NCI-H774 (cell line): ENCODE measurements around the gene USP15.
"Not testable (repeated sequence)": the region's sequence is repeated elsewhere in the genome, so short reads cannot be mapped to it uniquely, and the experiment has no call there.

Experiments
- DNase-seq: peaks from one replicate; lab custom pipeline; 2025; lab: John Stamatoyannopoulos, UW

Gene USP15

DNA sequence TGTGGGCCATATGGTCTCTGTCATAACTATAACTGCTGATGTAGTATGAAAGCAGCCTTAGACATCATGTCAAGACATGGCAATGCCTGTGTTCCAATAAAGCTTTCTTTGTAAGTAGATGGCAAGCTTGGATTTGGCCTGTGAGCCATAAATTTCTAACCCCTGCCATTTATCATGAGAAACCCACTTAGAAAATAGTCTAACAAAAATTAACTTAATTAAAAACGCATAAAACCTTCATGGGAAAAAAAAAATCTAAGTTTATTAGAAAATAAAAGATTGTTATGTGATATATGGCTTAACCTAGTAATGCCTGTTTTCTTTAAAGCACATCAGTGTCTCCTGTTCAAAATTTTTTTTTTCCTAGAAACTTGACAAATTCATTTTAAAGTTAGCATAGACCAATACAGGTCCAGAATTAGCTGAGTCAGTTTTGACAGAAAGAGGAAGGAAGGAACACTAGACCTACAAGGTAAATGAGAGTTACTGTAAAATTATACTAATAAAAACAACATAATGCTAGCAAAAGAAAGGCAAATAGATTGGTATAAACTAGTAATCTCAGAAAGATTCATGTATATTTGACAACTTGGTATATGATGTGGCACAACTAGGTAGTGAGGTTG lies 68.2 kb downstream of the USP15 start:
- DNase-seq, result no peak

DNA sequence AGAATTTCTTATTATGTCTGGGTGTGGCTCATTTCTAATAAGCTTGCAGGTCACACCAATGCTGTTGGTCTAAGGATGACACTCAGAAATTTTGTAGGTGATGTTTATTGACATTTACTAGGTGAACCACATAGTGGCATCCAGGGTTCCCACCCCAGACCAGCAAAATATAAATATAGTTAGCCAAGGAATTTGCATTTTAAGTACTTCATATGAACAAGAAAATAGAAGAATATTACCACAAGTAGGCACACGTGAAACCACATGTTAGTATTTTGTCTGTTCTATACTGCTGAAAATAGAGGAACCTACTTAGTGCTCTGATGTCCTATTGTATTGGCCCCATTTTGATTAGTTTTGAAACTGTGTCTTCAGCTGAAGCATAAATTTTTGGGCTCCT lies 71.1 kb downstream of the USP15 start:
- no peak for DNase-seq

DNA sequence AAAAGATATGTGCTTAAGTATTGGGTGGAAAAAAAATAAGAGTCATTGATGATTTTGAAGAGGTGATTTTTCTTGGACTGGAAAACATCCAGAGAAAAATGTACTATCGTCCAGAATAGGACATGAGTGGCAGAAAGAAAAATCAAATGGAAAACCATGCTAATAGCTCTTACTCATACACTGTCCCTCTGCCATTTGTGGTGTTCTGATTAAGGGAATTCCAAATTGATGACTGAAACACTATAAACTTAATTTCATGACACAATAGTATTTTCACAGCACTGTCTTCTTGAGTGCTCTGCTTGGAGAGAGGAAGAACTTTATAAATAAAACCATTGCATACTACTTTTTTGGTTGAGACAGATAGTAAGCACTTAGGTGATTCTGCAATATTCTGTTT lies 72.4 kb downstream of the USP15 start:
- DNase-seq, result no peak

DNA sequence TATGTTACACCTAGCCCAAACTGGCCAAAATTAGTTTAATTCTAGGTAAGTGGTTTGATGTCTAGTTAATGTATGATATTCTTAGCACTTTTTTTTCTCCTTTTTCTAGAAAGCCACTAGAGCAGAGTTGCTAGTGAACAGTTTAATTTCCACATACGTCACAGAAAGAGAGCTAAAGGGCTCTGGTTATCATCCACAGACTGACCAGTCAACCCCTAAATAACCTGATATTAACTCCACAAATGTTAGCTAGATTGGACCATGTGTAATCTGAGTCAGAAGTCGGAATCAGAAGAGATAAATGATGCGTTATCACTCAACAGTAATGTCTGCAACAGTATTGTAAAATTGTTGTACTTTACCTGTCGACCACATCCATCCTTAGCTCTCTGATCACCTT lies 74.9 kb downstream of the USP15 start:
- no peak for DNase-seq

DNA sequence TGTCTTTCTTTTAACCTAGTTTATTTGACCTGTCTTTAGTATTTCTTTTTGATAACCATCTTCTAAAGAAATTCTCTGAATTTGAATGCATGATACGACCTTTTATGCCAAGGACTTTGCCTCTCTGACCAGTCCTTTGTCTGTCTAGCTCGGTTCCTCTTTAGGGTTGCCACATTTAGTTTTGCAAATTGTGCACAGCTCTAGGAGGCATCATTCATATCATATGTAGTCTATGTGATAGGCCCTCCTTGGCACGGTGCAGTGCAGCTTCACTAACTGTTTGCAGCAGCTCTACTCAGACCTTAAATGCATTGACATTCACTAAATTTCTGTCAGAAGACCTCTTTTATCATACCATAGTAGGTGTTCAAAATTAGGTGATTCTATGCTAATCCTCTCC lies 75.6 kb downstream of the USP15 start:
- DNase-seq, result no peak

DNA sequence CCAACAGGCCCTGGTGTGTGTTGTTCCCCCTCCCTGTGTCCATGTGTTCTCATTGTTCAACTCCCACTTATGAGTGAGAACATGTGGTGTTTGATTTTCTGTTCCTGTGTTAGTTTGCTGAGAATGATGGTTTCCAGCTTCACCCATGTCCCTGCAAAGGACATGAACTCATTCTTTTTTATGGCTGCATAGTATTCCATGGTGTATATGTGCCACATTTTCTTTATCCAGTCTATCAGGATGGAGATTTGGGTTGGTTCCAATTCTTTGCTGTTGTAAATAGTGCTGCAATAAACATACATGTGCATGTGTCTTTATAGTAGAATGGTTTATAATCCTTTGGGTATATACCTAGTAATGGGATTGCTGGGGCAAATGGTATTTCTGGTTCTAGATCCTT lies 77.4 kb downstream of the USP15 start:
- not testable (repeated sequence) for DNase-seq

DNA sequence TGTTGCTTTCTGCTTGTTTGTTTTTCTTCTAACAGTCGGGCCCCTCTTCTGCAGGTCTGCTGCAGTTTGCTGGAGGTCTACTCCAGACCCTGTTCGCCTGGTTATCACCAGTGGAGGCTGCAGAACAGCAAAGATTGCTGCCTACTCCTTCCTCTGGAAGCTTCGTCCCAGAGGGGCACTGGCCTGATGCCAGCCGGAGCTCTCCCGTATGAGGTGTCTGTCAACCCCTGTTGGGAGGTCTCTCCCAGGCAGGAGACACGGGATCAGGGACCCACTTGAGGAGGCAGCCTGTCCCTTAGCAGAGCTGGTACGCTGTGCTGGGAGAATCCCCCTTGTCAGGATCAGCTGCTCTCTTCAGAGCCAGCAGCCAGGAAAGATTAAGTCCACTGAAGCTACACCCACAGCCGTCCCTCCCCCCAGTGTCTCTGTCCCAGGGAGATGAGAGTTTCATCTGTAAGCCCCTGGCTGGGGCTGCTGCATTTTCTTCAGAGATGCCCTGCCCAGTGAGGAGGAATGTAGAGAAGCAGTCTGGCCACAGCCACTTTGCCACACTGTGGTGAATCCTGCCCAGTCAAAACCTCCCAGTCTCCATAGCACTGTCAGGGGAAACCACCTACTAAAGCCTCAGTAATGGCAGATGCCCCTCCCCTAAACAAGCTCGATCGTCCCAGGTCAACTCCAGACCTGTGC lies 82.6 kb downstream of the USP15 start:
- DNase-seq, result not testable (repeated sequence)

DNA sequence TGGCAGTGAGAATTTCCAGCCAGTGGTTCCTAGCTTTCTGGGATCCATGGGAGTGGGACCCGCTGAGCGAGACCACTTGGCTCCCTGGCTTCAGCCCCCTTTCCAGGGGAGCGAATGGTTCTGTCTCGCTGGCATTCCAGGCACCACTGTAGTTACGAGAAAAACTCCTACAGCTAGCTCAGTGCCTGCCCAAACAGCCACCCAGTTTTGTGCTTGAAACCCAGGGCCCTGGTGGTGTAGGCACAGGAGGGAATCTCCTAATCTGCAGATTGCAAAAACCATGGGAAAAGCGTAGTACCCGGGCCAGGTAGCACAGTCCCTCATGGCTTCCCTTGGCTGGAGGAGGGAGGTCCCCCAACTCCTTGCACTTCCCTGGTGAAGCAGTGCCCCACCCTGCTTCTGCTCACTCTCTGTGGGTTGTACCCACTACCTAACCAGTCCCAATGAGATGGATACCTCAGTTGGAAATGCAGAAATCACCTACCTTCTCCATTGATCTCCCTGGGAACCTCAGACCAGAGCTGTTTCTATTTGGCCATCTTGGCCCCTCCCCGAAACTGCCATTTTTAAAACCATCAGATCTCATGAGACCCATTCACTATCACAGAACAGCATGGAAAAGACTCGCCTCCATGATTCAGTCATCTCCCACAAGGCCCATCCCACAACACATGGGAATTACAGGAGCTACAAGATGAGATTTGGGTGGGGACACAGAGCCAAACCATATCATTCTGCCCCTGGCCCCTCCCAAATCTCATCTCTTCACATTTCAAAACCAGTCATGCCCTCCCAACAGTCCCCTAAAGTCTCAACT lies 83.3 kb downstream of the USP15 start:
- not testable (repeated sequence) for DNase-seq

DNA sequence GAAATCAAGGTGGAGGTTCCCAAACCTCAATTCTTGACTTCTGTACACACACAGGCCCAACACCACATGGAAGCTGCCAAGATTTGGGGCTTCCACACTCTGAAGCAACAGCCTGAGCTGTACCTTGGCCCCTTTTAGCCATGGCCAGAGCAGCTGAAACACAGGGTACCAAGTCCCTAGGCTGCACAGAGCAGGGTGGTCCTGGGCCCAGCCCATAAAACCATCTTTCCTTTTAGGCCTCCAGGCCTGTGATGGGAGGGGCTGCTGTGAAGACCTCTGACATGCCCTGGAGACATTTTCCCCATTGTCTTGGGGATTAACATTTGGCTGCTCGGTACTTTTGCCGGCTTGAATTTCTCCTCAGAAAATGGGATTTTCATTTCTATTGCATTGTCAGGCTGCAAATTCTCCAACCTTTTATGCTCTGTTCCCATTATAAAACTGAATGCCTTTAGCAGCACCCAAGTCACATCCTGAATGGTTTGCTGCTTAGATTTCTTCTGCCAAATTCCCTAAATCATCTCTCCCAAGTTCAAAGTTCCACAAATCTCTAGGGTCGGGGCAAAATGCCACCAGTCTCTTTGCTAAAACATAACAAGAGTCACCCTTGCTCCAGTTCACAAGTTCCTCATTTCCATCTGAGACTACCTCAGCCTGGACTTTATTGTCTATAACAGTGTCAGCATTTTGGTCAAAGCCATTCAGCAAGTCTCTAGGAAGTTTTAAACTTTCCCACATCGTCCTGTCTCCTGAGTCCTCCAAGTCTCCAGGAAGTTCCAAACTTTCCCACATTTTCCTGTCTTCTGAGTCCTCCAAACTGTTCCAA lies 84.7 kb downstream of the USP15 start:
- not testable (repeated sequence) for DNase-seq

DNA sequence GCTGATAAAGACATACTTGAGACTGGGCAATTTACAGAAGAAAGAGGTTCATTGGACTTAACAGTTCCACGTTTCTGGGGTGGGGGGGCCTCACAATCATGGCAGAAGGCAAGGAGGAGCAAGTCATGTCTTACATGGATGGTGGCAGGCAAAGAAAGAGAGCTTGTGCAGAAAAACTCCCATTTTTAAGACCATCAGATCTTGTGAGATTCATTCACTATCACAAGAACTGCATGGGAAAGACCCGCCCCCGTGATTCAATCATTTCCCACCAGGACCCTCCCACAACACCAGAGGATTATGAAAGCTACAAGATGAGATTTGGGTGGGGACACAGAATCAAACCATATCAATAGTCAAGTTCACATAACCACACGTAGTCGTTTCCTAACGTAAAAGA lies 85.5 kb downstream of the USP15 start:
- DNase-seq, result no peak

DNA sequence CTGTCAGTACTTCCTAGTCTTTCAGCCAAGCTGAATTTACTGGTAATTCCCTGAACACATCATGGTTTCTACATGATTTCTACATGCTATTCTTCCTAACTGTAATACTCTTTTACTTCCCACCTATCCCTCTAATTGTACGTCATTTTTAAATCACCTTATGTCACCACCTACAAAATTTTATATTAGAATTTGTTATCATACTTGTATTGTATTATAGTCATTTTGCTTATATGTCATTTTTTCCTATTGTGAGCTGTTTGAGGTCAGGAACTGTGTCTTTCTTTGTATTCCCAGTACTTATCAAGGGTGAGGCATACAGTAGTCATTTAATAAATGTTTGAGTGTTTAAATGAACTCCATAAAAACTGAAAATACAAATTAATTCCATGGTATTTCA lies 86.6 kb downstream of the USP15 start:
- DNase-seq, result no peak

DNA sequence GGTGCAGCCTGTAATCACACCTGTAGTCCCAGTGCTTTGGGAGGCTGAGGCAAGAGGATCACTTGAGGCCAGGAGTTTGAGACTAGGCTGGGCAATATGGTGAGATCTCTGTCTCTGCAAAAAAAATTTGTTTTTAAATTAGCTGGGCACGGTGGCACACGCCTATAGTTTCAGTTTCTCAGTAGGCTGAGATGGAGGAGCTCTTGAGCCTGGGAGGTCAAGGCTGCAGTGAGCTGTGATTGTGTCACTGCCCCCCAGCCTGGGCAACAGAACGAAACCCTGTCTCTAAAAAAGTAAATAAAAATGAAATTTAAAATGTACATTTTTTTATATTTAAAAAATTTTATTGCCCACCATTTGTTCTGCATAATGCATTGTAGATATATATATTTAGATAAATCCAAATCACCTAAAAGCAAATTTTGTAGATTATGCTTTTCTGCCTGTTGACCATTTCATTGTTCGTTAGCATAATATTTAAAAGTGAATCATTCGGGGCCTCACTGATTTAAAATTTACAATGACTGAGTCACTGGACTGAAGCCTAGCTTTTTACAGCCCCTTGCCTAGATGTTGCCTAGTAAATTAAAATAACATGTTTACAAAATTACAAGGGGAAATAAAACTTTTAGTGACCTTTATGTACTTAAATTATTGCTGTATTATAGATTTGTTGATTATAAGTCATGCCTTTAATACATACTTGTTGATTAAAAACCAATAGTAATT lies 87.9 kb downstream of the USP15 start:
- DNase-seq, result no peak

DNA sequence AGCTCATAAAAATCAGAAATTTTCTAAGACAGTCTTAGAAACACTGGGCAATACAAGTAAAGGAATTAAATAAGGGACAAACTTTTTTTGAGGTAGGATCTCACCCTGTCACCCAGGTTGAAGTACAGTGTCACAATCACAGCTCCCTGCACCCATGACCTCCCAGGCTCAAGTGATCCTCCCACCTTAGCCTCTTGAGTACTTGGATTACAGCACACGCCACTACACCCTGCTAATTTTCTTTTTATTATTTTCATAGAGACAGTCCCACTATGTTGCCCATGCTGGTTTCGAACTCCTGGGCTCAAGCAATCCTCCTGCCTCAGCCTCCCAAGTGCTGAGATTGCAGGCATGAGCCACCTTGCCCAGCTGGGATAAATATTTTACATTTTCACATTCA lies 90.3 kb downstream of the USP15 start:
- DNase-seq, result no peak

DNA sequence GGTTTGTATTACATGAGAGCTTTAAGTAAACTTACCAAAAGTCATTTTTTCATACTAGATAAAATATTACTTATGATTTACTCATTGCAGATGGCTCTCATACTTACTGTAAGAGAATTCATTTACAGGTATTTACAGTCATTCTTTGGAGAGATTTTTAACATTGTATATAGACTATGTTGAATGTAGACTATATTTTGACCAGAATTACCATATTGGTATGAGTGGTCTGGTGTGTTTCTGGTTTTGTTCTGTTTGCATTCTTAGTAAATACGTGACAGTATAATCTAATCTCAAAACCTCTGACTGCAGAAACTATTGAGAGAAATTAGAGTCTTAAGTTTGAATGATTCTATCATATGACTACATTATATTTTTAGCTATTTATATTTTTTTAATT lies 91.1 kb downstream of the USP15 start:
- no peak for DNase-seq

DNA sequence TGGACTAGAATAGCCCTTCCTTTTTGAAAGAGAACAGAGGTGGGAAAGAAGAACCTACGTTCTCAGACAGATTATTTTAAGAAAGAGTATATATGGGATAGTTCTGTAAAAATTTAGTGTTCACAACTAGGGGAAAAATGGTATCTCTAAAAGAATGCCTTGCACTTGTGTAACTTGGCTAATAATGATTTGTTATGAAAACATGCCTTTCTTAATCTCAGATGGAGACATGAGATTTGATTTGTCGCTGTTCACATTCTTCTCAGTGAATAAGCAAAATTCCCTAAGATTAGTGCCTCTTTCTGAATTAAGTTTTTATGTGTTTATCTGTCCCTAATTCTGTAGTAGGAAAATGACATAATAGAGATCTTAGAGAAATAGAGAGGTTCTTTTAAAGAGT lies 100.8 kb downstream of the USP15 start:
- no peak for DNase-seq

DNA sequence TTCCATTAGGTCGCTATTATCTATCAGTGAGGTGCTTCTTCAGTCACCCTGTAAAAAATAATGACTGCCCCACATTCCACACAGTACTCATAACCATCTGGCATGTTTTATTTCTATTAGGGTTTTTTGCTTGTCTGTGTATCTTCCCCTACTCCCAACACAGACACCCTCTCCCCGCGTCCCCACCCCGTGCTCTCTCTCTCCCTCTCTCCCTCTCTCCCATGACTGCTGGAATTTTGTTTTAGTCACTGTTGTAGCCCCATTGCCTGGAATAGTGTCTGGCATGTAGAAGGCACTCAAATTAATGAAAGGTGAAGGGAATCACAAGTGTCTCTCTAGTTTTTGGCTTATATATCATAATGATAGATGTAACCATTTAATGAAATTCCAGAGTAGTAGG lies 103.3 kb downstream of the USP15 start:
- no peak for DNase-seq

DNA sequence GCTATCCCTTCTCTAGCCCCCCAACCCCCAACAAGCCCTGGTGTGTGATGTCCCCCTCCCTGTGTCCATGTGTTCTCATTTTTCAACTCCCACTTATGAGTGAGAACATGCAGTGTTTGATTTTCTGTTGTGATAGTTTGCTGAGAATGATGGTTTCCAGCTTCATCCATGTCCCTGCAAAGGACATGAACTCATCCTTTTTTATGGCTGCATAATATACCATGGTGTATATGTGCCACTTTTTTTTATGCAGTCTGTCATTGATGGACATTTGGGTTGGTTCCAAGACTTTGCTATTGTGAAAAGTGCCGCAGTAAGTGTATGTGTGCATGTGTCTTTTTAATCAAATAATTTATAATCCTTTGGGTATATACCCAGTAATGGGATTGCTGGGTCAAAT lies 104.5 kb downstream of the USP15 start:
- not testable (repeated sequence) for DNase-seq

DNA sequence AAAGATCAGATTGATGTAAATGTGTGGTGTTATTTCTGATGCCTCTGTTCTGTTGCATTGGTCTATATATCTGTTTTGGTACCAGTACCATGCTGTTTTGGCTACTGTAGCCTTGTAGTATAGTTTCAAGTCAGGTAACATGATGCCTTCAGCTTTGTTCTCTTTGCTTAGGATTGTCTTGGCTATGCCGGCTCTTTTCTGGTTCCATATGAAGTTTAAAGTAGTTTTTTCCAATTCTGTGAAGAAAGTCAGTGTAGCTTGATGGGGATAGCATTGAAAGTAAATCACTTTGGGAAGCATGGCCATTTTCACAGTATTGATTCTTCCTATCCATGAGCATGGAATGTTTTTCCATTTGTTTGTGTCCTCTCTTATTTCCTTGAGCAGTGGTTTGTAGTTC lies 105.6 kb downstream of the USP15 start:
- not testable (repeated sequence) for DNase-seq

DNA sequence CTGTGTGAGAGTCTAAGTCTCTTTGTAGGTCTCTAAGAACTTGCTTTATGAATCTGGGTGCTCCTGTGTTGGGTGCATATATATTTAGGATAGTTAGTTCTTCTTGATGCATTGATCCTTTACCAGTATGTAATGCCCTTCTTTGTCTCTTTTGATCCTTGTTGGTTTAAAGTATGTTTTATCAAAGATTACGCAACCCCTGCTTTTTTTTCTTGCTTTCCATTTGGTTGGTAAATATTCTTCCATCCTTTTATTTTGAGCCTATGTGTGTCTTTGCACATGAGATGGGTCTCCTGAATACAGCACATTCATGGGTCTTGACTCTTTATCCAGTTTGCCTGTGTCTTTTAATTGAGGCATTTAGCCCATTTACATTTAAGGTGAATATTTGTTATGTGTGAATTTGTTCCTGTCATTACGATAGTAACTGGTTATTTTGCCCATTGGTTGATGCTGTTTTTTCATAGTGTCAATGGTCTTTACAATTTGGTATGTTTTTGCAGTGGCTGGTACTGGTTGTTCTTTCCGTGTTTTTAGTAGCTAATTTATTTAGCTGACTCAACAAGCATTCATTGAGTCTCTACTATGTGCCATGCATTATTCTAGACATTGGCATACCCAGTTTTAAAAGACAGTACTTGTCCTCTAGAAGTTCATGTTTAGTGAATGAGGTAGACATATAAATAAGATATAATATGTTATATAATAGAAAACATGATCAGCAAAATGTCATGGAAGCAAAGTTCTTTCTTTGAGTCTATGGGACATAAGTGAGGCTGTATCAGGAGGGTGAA lies 108.4 kb downstream of the USP15 start:
- not testable (repeated sequence) for DNase-seq

DNA sequence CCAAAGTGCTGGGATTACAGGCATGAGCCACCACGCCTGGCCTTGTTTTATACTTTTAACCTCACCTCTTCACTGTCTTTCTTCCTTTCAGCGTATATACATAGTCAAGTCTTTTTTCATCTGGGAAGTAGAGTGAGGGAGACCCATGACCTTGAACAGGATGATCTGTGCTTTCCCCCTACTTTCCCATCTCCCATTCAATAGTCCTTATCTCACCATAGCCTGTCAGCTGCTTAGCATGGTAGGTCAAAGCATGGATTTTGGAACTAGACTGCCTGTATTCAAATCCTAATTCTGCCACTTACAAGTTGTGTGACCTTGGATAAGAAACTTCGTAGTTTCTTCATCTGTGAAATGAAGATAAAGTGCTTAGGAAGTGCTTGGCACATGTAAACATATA lies 110.0 kb downstream of the USP15 start:
- no peak for DNase-seq

DNA sequence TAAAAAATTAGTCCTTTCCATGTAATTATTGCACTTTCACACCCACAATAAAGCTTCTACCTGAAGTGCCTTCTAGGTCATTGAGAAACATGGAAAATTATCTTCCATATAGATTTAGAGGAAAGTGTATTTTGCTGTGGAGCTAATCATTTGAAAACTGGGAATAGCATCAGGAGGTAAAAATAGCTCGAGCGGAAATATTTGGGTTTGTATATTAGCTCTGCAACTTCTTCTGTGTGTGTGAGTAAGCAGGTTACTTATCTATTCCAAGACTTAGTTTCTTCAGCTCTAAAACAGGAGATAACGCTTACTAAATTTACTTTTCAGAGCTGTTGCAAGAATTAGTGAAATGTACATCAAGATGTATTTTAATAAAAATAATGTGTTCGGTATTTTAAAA lies 111.5 kb downstream of the USP15 start:
- no peak for DNase-seq
